WTC11 (cell line): ENCODE data around the gene TTLL10.

Source experiments
- CBFB ChIP-seq: sonication (generic); formaldehyde crosslinking; IDR thresholded peaks from 2 replicates; pipeline ENCODE4 v1.8.1; 2022; ENCODE audit warnings: mild to moderate bottlenecking, low read depth, missing genetic modification reagents
- CREM ChIP-seq: sonication (generic); formaldehyde crosslinking; IDR thresholded peaks from 2 replicates; pipeline ENCODE4 v1.8.1; 2022; ENCODE audit warnings: mild to moderate bottlenecking, missing genetic modification reagents, moderate library complexity
- NR2C2 ChIP-seq: sonication (generic); formaldehyde crosslinking; IDR thresholded peaks from 2 replicates; pipeline ENCODE4 v1.8.0; 2022; ENCODE audit warnings: mild to moderate bottlenecking, missing genetic modification reagents
- TEAD4 ChIP-seq: sonication (generic); formaldehyde crosslinking; IDR thresholded peaks from 2 replicates; pipeline ENCODE4 v1.8.0; 2022; ENCODE audit warnings: mild to moderate bottlenecking, missing genetic modification reagents
- ZNF232 ChIP-seq: sonication (generic); formaldehyde crosslinking; IDR thresholded peaks from 2 replicates; pipeline ENCODE4 v1.8.0; 2022; ENCODE audit warnings: mild to moderate bottlenecking, missing genetic modification reagents
- ZNF317 ChIP-seq: sonication (generic); formaldehyde crosslinking; IDR thresholded peaks from 2 replicates; pipeline ENCODE4 v1.8.1; 2023; ENCODE audit warnings: low read depth, mild to moderate bottlenecking, moderate library complexity, missing genetic modification reagents, borderline replicate concordance
- TF ChIP-seq, protein P1 (sequence below): sonication (generic); formaldehyde crosslinking; IDR thresholded peaks from 2 replicates; pipeline ENCODE4 v1.8.1; 2022; ENCODE audit warnings: missing genetic modification reagents, borderline replicate concordance
- TF ChIP-seq, protein P2 (sequence below): sonication (generic); formaldehyde crosslinking; IDR thresholded peaks from 2 replicates; pipeline ENCODE4 v1.8.1; 2023; ENCODE audit warnings: mild to moderate bottlenecking, missing genetic modification reagents, moderate library complexity
- TF ChIP-seq, protein P3 (sequence below): sonication (generic); formaldehyde crosslinking; IDR thresholded peaks from 2 replicates; pipeline ENCODE4 v1.8.0; 2022; ENCODE audit warnings: mild to moderate bottlenecking, missing genetic modification reagents
- TF ChIP-seq, protein P4 (sequence below): fragments of 200-600 bp; IDR thresholded peaks from 2 replicates; pipeline ENCODE4 v1.8.0; 2022; ENCODE audit warnings: antibody characterized with exemption
- TF ChIP-seq, protein P5 (sequence below): sonication (generic); formaldehyde crosslinking; IDR thresholded peaks from 2 replicates; pipeline ENCODE4 v1.8.1; 2023; ENCODE audit warnings: mild to moderate bottlenecking, missing genetic modification reagents

DNA sequence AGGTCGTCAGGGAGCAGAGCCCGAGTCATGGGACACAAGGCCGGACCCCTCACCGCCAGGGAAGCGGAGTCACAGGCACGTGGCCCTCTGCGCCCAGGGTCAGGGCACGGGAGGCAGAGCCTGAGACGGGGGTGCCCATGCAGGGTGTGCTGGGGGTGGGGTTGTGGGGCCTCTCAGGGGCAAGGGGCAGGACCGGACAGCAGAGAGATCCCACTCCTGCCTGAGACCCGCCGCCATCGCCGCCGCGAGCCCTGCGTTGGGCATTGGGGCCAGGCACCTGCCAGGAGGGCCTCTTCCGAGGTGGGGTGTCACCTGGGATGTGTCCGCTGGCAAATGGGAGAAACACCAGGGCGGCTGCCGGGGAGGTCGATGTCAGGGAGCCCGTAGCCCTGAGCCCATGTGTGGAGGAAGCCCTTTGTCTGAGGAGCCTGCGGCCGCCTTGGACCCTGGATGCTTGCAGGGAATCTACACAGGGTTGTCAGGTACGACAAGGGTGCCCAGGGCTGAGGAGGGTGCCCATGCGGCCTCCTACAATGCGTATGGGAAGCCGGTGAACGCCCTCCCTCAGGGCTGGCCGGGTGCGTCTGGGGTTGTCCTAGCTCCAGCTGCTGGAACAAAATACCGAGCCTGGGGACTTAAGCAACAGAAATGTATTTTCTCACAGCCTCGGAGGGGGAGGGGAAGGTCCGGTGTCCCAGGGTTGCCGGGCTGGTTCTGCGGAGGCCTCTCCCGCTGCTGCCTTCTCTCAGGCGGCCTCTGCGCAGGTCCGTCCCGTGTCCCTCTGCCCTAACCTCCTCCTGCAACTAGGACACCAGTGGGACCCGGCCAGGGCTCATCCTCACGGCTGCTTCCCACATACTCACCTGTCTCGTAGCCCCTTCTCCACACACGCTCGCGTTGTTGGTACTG is 41.4 kb upstream of the TTLL10 start:
- TF ChIP-seq, protein P1, sequence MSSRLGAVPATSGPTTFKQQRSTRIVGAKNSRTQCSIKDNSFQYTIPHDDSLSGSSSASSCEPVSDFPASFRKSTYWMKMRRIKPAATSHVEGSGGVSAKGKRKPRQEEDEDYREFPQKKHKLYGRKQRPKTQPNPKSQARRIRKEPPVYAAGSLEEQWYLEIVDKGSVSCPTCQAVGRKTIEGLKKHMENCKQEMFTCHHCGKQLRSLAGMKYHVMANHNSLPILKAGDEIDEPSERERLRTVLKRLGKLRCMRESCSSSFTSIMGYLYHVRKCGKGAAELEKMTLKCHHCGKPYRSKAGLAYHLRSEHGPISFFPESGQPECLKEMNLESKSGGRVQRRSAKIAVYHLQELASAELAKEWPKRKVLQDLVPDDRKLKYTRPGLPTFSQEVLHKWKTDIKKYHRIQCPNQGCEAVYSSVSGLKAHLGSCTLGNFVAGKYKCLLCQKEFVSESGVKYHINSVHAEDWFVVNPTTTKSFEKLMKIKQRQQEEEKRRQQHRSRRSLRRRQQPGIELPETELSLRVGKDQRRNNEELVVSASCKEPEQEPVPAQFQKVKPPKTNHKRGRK (CRISPR knock-in tag): no peak
- TF ChIP-seq, protein P2, sequence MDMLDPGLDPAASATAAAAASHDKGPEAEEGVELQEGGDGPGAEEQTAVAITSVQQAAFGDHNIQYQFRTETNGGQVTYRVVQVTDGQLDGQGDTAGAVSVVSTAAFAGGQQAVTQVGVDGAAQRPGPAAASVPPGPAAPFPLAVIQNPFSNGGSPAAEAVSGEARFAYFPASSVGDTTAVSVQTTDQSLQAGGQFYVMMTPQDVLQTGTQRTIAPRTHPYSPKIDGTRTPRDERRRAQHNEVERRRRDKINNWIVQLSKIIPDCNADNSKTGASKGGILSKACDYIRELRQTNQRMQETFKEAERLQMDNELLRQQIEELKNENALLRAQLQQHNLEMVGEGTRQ (CRISPR knock-in tag): no peak
- TF ChIP-seq, protein P3, sequence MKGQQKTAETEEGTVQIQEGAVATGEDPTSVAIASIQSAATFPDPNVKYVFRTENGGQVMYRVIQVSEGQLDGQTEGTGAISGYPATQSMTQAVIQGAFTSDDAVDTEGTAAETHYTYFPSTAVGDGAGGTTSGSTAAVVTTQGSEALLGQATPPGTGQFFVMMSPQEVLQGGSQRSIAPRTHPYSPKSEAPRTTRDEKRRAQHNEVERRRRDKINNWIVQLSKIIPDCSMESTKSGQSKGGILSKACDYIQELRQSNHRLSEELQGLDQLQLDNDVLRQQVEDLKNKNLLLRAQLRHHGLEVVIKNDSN: no peak
- TF ChIP-seq ZNF232 (CRISPR knock-in tag) (no peak), CREM (CRISPR knock-in tag) (no peak), ZNF317 (no peak), CBFB (CRISPR knock-in tag) (no peak), TEAD4 (CRISPR knock-in tag) (no peak), NR2C2 (no peak)
- TF ChIP-seq, protein P4, sequence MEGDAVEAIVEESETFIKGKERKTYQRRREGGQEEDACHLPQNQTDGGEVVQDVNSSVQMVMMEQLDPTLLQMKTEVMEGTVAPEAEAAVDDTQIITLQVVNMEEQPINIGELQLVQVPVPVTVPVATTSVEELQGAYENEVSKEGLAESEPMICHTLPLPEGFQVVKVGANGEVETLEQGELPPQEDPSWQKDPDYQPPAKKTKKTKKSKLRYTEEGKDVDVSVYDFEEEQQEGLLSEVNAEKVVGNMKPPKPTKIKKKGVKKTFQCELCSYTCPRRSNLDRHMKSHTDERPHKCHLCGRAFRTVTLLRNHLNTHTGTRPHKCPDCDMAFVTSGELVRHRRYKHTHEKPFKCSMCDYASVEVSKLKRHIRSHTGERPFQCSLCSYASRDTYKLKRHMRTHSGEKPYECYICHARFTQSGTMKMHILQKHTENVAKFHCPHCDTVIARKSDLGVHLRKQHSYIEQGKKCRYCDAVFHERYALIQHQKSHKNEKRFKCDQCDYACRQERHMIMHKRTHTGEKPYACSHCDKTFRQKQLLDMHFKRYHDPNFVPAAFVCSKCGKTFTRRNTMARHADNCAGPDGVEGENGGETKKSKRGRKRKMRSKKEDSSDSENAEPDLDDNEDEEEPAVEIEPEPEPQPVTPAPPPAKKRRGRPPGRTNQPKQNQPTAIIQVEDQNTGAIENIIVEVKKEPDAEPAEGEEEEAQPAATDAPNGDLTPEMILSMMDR: no peak
- TF ChIP-seq, protein P5, sequence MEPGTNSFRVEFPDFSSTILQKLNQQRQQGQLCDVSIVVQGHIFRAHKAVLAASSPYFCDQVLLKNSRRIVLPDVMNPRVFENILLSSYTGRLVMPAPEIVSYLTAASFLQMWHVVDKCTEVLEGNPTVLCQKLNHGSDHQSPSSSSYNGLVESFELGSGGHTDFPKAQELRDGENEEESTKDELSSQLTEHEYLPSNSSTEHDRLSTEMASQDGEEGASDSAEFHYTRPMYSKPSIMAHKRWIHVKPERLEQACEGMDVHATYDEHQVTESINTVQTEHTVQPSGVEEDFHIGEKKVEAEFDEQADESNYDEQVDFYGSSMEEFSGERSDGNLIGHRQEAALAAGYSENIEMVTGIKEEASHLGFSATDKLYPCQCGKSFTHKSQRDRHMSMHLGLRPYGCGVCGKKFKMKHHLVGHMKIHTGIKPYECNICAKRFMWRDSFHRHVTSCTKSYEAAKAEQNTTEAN (CRISPR knock-in tag): no peak
